GM12874 (cell line): ENCODE results near the gene CPNE2.

Experiments used
- TF ChIP-seq, protein P1 (sequence below): IDR thresholded peaks from 2 replicates; pipeline ENCODE4 v1.5.1; 2011; ENCODE audit warnings: low read depth, mild to moderate bottlenecking, control low read depth, low read length, moderate library complexity; ENCODE audit not compliant: insufficient read depth

Gene CPNE2

DNA sequence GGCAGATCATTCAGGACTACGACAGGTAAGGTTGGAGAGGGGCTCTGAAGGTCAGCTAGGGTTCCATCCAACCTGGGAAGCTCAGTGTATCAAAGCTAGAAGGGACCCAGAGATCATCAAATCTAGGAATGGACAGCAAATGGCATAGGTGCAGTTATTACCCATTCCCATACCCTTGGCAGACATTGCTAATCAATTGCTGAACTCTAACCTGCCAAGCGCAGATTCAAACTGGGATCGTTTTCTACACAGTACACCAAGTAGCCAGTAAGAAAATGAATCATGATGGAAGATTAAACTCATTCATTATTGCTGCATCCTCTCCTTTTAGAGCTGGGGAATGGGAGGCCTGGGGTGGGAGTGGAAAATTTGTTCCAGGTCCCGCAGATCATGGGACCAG is 33.6 kb downstream of the CPNE2 start:
- TF ChIP-seq, protein P1, sequence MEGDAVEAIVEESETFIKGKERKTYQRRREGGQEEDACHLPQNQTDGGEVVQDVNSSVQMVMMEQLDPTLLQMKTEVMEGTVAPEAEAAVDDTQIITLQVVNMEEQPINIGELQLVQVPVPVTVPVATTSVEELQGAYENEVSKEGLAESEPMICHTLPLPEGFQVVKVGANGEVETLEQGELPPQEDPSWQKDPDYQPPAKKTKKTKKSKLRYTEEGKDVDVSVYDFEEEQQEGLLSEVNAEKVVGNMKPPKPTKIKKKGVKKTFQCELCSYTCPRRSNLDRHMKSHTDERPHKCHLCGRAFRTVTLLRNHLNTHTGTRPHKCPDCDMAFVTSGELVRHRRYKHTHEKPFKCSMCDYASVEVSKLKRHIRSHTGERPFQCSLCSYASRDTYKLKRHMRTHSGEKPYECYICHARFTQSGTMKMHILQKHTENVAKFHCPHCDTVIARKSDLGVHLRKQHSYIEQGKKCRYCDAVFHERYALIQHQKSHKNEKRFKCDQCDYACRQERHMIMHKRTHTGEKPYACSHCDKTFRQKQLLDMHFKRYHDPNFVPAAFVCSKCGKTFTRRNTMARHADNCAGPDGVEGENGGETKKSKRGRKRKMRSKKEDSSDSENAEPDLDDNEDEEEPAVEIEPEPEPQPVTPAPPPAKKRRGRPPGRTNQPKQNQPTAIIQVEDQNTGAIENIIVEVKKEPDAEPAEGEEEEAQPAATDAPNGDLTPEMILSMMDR: no peak

DNA sequence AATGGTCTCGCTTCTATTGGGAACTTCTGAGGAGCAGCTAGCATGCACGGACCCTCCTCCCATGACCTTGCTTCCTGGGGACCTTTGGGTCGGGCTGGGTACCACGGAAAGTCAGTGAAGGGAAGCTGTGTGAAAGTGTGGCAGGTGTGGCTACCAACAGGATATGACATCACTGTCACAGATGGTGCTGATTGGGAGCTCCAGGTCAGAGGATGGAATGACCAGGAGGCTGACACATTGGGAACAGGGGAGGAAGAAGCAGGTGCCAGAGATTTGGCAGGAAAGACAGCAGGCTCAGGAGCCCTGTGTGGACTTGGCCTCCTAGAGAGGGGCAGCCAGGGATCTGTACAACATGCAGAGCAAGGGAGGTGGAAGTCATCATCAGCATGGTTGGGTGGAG is 34.0 kb downstream of the CPNE2 start:
- TF ChIP-seq, protein P1: no peak

DNA sequence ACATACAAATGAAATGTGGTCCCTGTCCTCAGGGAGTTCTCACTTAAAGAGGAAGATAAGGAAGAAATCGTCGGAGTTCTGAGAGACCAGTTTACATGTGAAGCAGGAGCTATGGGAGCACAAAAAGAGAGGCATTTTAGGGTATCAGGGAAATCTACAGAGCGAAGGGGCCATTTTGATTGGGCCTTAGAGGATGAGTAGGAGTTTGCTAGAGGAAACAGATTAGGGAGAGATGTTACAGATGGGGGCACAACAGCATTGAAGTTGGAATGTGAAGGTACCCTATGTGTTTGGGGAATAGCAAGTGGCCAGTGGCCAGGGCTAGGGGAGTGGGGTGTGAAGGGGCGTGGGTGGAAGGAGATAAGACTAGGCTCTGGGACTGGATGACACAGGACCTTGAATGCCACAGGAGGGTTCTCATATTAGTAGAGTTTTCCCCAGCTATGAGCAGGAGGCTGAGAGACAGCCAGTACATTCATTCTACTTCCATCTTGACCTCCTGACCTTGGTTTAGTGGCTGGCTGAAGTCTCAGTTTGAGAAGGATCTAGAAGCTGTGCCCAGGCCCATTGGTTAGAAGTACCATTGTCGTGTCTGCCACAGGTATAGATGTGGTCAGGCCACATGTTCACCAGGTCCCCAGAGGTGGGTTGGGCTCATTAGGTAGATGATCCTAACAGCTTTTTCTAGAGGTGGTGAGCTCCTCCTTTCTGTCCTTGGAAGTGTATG is 34.8 kb downstream of the CPNE2 start:
- TF ChIP-seq, protein P1: no peak

DNA sequence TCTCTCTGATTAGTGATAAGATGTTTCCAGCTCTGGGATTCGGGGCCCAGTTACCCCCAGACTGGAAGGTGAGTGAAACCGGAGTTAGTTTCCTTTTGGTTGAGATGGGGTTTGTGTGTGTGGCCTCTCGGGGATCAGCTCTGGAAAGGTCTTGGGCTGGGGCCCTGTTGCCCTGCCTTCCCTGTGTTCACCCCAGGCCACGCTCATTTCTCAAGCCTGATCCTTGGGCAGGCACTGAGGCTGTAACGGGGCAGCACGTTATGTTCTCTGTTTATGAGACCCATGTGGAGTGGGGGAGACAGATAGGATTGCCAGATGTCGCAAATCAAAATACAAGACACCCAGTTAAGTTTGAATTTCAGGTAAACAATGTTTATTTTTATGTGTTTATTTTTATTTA is 35.5 kb downstream of the CPNE2 start:
- TF ChIP-seq, protein P1: no peak

DNA sequence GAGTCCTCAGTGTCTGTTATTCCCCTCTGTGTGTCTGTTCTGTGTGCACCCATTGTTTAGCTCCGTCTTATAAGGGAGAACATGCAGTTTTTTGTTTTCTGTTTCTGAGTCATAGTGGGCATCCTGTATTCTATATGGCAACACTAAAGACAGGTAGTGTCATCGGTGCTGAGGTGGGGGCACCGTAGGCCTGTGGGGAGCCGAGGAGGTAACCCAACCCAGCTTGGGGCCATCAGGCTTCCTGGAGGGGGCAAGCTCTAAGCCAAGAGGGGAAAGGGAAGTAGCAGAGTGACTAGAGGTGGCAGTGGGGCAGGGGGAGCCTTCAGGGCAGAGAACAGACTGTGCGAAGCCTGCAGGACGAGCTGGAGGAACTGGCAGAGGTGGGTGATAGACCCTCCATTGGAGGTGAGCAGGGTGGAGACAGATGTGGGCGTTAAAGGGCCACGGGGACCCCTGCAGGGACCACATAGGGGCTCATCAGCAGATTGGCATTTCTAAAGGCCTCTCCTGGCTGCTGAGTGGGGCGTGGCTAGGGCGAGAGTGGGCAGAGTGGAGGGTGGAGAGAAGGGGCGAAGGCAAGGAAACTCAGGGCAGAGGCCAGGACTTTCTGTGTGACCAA is 36.5 kb downstream of the CPNE2 start:
- TF ChIP-seq, protein P1: no peak

DNA sequence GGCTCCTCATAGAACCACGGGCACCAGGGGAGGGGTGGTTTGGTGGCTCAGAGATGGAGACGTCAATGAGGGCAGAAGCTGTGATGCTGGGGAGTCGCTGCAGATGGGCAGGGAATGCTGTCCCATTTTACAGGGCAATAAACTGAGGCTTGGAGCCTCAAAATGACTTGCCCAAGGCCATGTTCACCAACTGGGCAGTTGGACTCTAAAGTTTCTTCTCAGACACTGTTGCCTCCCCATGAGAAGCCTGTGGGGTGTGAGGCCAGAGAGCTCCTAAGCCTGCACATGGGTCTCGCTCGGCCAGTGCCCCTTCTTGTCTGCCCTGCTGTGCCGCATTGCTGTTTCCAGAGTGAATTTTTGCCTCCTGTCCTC is 38.6 kb downstream of the CPNE2 start:
- TF ChIP-seq, protein P1: no peak

DNA sequence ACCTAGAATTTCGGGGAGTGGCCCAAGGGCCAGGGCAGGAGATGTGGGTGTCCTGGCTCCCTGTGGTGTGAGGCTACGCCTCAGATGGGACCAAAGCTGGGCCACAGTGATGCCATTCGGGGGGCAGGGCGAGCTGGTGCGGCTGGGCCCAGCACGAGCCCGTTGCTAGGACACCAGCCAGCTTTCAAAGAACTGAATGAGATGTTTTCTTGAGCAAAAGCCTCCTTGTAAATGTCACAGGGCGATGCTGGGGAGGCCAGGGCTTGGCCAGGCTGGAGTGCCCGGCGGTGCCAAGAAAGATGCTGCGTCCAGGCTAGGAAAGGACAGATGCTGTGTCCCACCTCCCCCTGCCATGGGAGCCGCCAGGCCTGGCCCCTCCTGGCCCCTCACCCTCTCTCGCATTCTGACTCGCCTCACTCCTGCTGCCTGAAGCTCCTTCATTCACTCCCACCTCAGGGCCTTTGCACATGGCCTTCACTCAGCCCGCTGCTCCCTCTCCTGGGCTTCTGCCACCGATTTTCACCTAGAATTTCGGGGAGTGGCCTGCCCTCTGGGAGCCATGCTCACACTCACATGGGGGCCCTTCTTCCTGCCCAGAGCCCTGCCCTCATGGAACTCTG is 39.1 kb downstream of the CPNE2 start:
- TF ChIP-seq, protein P1: no peak
